GM19397 (cell line): ENCODE measurements around the gene CAB39.
"Not testable (repeated sequence)": the region's sequence is repeated elsewhere in the genome, so short reads cannot be mapped to it uniquely, and the experiment has no call there.

Source experiments
- ATAC-seq: cut with Tn5 transposase; IDR thresholded peaks from one replicate; pipeline ENCODE4 v1.9.1; 2021; ENCODE audit warnings: mild to moderate bottlenecking, moderate library complexity; ENCODE audit not compliant: unreplicated experiment

The CAB39 gene

GRCh38 chr2:230713331-230714135 is 891 bp downstream of the CAB39 start:
- ATAC-seq: peak; percentile 15

- no peak for ATAC-seq
Observed at GRCh38 chr2:230714136-230714480, 1.5 kb downstream of the CAB39 start.

GRCh38 chr2:230715201-230715600 is 2.6 kb downstream of the CAB39 start:
- no peak for ATAC-seq

- ATAC-seq: no peak
Observed at GRCh38 chr2:230716588-230716987, 3.9 kb downstream of the CAB39 start.

- ATAC-seq: no peak
Observed at GRCh38 chr2:230717600-230717999, 5.0 kb downstream of the CAB39 start.

- no peak for ATAC-seq
Observed at GRCh38 chr2:230719340-230719739, 6.7 kb downstream of the CAB39 start.

- no peak for ATAC-seq
Observed at GRCh38 chr2:230721712-230722111, 9.1 kb downstream of the CAB39 start.

GRCh38 chr2:230722207-230722885 is 9.7 kb downstream of the CAB39 start:
- no peak for ATAC-seq

- no peak for ATAC-seq
Observed at GRCh38 chr2:230723363-230723762, 10.7 kb downstream of the CAB39 start.

- ATAC-seq: not testable (repeated sequence)
Observed at GRCh38 chr2:230724957-230725356, 12.3 kb downstream of the CAB39 start.

- ATAC-seq: no peak
Observed at GRCh38 chr2:230731512-230731911, 18.9 kb downstream of the CAB39 start.

- ATAC-seq: no peak
Observed at GRCh38 chr2:230732914-230733401, 20.3 kb downstream of the CAB39 start.

- ATAC-seq: no peak
Observed at GRCh38 chr2:230734247-230735175, 21.9 kb downstream of the CAB39 start.

GRCh38 chr2:230735884-230736283 is 23.2 kb downstream of the CAB39 start:
- no peak for ATAC-seq

GRCh38 chr2:230737300-230737699 is 24.7 kb downstream of the CAB39 start:
- ATAC-seq: no peak

GRCh38 chr2:230737791-230738226 is 25.2 kb downstream of the CAB39 start:
- no peak for ATAC-seq

GRCh38 chr2:230738391-230738811 is 25.8 kb downstream of the CAB39 start:
- ATAC-seq: no peak

- ATAC-seq: no peak
Observed at GRCh38 chr2:230738924-230739323, 26.3 kb downstream of the CAB39 start.

- ATAC-seq: no peak
Observed at GRCh38 chr2:230739961-230740360, 27.3 kb downstream of the CAB39 start.

GRCh38 chr2:230742781-230743180 is 30.1 kb downstream of the CAB39 start:
- ATAC-seq: no peak

- ATAC-seq: no peak
Observed at GRCh38 chr2:230746213-230746612, 33.6 kb downstream of the CAB39 start.
